Measurements from ENCODE around the gene ANGEL1.

Gene ANGEL1

GRCh38 chr14:76779221-76780057 lies 33.2 kb downstream of the ANGEL1 start:
- DNase-seq (ENCODE audit: low read depth) = no peak

DNA sequence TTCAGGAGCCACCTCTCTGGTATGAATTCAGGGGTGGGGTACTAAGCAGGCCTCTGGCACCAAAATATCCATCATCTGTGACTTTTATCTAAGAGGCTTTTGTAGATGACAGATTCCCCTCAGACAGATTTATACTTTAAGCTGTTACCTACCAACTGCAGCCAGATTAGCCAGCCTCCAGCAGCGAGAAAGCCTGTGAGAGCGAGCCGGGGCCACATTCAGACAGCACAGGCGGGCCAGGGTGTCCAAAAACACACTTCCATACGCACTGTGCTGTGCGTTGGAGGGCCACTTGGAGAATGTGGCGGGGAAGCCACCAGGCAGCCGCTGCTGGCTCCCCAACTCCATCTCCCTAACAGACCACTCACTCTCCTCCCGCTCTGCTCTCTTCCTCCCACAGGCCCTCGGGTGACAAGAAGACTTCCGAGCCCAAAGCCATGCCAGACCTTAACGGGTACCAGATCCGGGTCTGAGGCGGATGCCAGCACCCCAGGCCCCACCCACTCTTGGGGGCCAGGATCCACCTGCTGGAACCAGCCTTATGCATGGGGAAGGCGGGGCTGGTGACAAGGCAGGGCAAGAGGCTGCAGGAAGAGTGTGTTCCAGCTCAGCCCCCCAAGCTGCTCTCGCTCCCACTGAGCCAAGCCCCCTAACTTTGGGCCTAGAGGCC lies 34.0 kb downstream of the ANGEL1 start:
- DNase-seq (ENCODE audit: low read depth) = no peak

DNA sequence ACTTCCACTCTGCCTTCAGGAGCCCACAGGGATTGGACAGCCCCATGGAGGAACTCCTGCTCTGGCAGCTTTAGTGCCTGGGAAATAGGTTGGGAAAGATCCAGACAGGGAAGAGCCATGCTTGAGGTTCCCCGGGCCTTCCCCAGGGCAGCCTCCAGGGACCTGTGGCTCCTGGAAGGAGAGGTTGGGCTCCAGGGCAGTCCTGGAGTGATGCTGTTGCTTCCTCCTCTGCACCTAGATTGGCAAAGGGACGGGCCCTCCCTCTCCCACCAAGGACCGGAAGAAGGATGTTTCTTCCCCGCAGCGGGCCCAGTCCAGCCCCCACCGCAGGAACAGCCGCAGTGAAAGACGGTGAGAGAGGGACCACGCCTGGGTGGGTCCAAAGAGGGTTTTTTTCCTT lies 35.0 kb downstream of the ANGEL1 start:
- no peak for DNase-seq (ENCODE audit: low read depth)

DNA sequence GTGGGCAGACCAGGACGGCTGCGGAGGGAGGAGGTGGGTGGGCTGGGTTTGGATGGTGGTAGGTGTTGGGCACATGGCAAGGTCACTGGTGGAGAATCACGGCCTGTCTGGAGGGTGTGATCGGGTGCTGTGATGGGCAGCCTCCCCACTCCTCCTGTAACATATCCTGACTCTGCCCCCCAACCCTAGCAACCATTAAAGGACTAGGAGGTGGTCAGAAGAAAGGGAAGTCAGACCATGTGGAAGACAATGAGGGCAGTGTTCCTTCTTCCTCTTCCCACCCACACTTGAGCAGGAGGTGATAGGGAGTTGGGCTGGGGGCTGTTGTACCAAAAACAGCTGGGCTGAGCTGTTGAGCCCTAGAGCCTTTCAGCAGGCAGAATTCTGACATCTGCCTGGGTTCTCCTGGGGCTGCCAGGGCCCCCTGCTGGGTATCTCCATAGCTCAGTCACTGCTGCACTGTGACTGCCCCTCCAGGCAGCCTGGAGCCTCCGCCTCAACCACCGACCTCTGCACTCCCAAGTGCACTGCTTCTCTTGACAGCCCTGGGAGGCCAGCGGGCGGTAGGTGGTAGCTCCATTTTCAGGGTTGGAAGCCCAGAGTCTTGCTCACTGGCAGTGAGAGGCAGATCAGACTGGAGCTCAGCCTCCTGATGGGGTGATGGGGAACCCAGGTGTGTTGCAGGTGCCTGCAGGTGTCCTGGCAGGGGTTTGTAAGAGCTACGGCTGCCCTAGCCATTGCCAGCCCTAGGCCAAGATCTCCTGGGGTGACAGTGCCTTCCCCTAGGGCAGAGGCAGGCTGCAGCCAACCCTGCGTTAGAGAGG lies 36.0 kb downstream of the ANGEL1 start:
- DNase-seq (ENCODE audit: low read depth) = no peak

DNA sequence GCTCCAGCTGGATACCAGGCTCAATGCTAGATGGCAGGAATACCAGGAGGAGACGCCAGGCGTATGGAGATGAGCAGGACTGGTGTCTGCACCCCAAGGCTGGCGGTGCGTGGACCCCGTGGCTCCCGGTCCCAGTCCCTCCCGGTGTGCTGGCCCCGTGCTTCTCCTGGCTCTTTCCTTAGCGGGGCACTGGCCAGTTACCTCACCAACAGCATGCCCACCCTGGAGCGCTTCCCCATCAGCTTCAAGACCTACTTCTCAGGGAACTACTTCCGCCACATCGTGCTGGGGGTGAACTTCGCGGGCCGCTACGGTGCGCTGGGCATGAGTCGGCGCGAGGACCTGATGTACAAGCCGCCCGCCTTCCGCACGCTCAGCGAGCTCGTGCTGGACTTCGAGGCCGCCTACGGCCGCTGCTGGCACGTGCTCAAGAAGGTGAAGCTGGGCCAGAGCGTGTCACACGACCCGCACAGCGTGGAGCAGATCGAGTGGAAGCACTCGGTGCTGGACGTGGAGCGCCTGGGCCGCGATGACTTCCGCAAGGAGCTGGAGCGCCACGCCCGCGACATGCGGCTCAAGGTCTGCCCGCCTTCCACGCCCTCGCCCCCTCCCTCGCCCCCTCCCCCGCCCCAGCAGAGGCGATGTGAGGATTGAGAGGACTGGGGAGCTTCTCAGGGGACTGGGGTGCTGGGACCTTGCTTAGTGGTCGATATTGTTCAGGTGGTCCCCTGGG lies 36.8 kb downstream of the ANGEL1 start:
- DNase-seq (ENCODE audit: low read depth) = no peak

DNA sequence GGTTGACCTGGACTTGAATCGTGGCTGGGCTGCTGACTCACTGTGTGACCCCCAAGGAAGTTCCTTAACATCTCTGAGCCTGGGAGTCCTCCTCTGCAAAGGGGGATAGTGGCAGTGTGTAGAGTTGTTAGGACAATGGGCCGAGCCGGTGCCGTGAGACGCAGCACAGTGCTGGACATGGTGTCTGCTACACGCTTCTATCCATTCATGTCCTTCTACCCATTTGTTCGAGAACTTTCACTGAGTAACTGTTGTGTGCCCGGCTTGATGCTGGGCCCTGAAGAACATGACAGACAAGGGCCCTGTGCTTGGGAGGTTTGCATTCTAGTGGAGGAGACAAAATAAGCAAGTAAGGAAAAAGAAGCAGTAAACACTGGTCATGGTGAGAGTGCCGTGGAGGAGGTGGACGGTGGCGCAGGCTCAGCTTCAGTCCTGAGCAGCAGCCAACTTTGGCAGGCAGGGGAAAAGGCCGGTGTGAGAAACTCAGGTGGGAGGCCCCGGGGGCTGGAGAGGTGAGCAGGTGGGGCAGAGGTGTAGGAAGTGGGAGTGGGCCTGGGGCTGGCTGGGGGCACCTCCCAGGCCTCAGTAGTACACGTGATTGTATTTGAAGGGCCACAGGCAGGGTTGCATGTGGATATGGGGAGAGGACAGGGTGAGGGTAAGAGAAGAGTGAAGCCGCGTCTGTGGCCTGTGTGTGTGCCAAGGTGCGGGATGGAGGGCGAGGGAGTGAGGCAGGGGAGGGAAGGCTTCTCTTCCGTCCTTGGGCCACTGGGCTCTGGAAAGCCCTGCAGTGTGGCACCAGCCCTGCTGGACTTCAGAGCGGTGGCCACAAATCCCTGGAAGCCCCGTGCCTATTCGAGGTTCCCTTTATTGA lies 37.6 kb downstream of the ANGEL1 start:
- no peak for DNase-seq (ENCODE audit: low read depth)

DNA sequence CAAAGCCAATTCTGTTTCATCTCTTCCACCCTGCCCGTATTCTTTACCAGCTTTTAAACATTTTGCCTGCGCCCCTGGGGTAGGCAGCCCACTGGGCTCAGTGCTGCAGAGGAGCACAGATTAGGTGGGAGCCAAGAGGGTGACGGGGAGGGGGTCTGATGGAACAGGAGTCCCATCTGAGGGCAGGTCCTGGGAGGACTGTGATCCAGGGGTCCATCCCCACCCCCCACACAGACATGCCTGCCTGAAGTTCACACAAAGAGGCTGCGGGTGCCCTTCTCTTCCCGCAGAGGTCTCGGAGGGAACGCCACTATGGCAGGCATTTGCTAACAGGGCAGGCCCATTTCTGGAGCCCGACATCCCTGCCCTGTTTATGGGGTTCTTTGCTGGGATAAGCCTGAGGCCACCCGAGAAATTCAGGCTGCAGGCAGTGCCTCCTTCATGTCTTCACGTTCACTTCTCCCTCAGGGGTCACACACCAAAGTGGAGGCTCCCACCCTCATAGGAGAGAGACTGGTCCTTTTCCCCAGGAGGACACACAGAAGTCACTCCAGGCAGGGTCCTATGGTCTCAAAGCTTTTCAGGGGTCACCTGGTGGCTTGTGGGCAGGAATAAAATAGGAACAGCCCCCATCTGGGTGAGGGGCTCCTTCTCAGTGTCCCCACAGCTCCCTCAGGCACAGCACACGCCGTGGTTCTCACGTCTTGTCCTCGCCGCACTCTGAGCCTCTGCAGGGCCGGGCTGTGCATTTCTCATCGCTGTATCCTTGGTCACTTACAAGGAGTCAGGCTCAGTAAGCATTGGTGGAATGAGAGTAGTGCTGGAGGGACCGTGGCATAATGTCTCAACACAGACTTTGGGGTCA lies 38.5 kb downstream of the ANGEL1 start:
- no peak for DNase-seq (ENCODE audit: low read depth)

GRCh38 chr14:76773188-76773885 lies 39.3 kb downstream of the ANGEL1 start:
- DNase-seq (ENCODE audit: low read depth) = peak; percentile 94

GRCh38 chr14:76772300-76773187 lies 40.1 kb downstream of the ANGEL1 start:
- peak; percentile 98 for DNase-seq (ENCODE audit: low read depth)

DNA sequence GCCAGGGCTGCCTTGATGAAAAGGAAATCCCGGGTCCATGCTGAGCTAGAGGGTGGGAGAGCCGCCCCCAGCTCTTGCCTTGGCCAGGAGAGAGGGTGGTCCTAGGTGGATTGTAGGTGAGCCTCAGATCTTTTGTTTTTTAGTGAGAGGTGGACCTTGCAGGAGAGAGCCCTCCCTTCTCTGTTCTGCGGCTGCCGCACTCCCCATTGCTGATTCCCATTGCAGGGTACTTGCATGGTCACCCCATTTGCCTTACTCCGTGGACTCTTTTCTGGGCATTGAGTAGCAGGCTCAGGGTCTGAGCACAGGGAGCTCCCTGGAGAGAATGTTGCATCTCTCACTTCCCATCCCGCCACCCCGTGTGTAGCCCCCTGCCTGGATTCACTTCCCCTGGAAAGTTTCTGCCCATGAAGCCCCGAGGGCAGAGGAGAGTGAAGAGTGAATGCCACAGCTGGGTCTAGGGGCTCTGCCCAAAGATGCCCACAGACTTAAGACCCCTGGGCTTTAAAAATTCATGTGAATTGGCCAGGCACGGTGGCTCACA lies 41.2 kb downstream of the ANGEL1 start:
- DNase-seq (ENCODE audit: low read depth) = no peak

DNA sequence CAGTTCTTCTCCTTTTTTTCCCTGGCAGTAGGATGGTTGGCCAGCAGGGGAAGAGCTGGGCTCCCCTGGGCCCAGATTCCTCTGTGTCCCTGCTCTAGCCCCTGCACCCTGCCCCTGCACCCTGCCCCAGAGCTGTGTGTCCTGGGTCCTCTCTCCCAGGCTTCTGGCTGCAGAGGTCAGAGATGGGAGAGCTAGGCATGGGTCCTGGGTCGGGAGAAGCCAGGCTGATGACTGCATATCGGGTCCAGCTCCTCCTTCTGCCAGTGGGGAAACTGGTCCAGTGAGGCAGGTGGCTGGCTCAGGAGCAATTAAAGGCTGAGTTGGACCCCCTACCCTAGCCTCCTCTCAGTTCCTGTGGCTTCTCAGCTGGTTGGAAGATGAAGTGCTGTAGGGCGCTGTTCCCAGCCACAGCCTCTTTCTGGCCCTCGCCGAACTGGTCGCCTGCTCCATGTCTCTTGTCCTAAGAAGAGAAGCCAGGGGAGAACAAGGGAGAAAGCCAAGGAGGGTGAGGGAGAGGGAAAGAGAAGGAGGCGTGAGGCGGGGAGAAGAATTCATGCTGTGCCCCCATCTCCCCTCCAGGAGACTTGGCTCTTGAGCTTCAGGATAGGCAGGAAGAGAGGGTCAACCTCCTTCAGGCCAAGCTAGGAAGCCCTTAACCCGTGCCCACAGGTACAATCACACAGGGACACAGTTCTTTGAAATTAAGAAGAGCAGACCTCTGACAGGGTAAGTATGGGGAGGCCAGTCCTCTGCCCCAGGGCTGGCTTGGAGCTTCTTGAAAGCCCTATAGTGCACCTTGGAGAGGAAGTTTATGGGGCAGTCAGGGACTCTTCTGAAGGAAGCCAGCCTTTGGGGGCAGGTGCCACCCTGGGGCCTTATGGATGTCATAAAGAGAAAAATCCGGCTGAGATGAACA lies 41.9 kb downstream of the ANGEL1 start:
- no peak for DNase-seq (ENCODE audit: low read depth)

DNA sequence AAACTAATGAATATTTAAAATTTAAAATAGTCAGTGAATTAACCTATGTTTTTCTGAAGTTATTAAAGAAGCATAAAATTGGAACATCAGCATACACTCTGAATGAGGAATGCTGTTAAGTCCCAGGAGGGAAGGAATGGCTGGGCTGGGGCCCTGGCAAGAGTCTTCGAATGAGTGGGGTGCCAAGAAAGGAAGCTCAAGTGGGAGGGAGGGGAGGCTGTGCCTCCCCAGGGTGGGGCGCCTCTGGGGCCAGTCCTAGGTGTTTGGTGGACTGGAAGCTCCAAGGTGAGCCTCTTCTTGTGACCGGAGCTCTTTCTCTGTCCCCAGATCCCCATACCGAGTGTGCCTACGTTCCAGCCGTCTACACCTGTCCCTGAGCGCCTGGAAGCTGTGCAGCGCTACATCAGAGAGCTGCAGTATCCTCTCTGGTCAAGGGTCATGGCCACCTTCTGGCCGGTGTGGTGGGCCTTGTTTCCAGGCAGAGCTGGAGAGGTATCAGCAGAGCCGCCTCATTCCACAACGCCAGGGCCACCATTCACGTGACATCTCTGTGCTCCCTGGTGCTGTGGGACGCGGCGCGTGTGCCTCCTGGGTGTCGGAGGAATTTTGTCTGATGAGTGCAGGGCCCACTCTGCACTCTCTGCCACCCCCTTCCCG lies 42.9 kb downstream of the ANGEL1 start:
- no peak for DNase-seq (ENCODE audit: low read depth)

GRCh38 chr14:76768671-76769500 lies 43.8 kb downstream of the ANGEL1 start:
- no peak for DNase-seq (ENCODE audit: low read depth)

GRCh38 chr14:76767681-76768656 lies 44.7 kb downstream of the ANGEL1 start:
- no peak for DNase-seq (ENCODE audit: low read depth)
